OCI-LY1 (cell line): ENCODE measurements around the gene LSAMP.

Source experiments
- H2AFZ ChIP-seq: fragments of 200-600 bp; sonication (generic), shearing (Covaris generic); 2 replicates; pipeline ENCODE4 v1.6.0; 2014; ENCODE audit warnings: antibody characterized with exemption, mild to moderate bottlenecking, low read length
- H3F3A ChIP-seq: fragments of 200-600 bp; sonication (generic), shearing (Covaris generic); 2 replicates; pipeline ENCODE4 v1.6.0; 2014; ENCODE audit warnings: mild to moderate bottlenecking, antibody characterized with exemption, low read length, moderate library complexity; ENCODE audit not compliant: insufficient read depth
- H3K27ac ChIP-seq: fragments of 200-600 bp; sonication (generic); 2 replicates; pipeline ENCODE4 v1.5.1; 2014; ENCODE audit warnings: low read length, mixed run types, mild to moderate bottlenecking, low read depth; ENCODE audit not compliant: poor library complexity, severe bottlenecking
- H3K27me3 ChIP-seq: fragments of 200-600 bp; sonication (generic); 2 replicates; pipeline ENCODE4 v1.6.0; 2014; ENCODE audit warnings: antibody characterized with exemption, mild to moderate bottlenecking, low read length, moderate library complexity; ENCODE audit not compliant: insufficient read depth
- H3K36me3 ChIP-seq: fragments of 200-600 bp; sonication (generic); 2 replicates; pipeline ENCODE4 v1.6.1; 2014; ENCODE audit warnings: mild to moderate bottlenecking, antibody characterized with exemption, low read length, moderate library complexity, mixed read lengths; ENCODE audit not compliant: insufficient read depth
- H3K4me1 ChIP-seq: fragments of 200-600 bp; sonication (generic); 2 replicates; pipeline ENCODE4 v1.5.1; 2014; ENCODE audit warnings: mild to moderate bottlenecking, low read length, moderate library complexity; ENCODE audit not compliant: insufficient read depth, severe bottlenecking
- H3K4me2 ChIP-seq: fragments of 200-600 bp; sonication (generic), shearing (Covaris generic); 2 replicates; pipeline ENCODE4 v1.6.1; 2014; ENCODE audit warnings: low read length
- H3K4me3 ChIP-seq: fragments of 200-600 bp; sonication (generic); 2 replicates; pipeline ENCODE4 v1.5.1; 2014; ENCODE audit warnings: low read length, low read depth, mild to moderate bottlenecking, mixed read lengths; ENCODE audit not compliant: poor library complexity, severe bottlenecking
- H3K79me2 ChIP-seq: fragments of 200-600 bp; shearing (Covaris generic); 2 replicates; pipeline ENCODE4 v1.6.1; 2016; ENCODE audit warnings: mixed run types, low read length, mixed read lengths; ENCODE audit not compliant: insufficient read depth
- H3K9ac ChIP-seq: fragments of 200-600 bp; sonication (generic), shearing (Covaris generic); 2 replicates; pipeline ENCODE4 v1.6.1; 2014; ENCODE audit warnings: mild to moderate bottlenecking, low read length, mixed read lengths
- H3K9me2 ChIP-seq: fragments of 200-600 bp; sonication (generic), shearing (Covaris generic); 2 replicates; pipeline ENCODE4 v1.6.1; 2014; ENCODE audit warnings: low read depth, mild to moderate bottlenecking, low read length, mixed read lengths
- H3K9me3 ChIP-seq: fragments of 200-600 bp; shearing (Covaris generic); 2 replicates; pipeline ENCODE4 v1.6.1; 2014; ENCODE audit warnings: low read length, mixed read lengths
- H4K20me1 ChIP-seq: fragments of 200-600 bp; sonication (generic), shearing (Covaris generic); 2 replicates; pipeline ENCODE4 v1.6.0; 2016; ENCODE audit warnings: mild to moderate bottlenecking, low read length; ENCODE audit not compliant: insufficient read depth
- EZH2 ChIP-seq: fragments of 200-600 bp; sonication (generic), shearing (Covaris generic); IDR thresholded peaks from 2 replicates; pipeline ENCODE4 v1.8.0; 2017; ENCODE audit warnings: borderline replicate concordance, mixed run types, mild to moderate bottlenecking, antibody characterized with exemption, low read length, moderate library complexity, mixed read lengths
- TF ChIP-seq, protein P1 (sequence below): fragments of 200-600 bp; sonication (generic), shearing (Covaris generic); IDR thresholded peaks from 2 replicates; pipeline ENCODE4 v1.5.1; 2017; ENCODE audit warnings: mild to moderate bottlenecking, antibody characterized with exemption, low read length, moderate library complexity, mixed read lengths

Gene LSAMP

GRCh38 chr3:116426036-116426435 is 19.3 kb downstream of the LSAMP start:
- Histone ChIP-seq H3F3A (no peaks in the 10 kb centered on the region), H3K36me3 (no peaks in the 10 kb centered on the region), H3K4me2 (no peak overlapping the region), H3K79me2 (no peaks in the 10 kb centered on the region), H3K9me3 (no peaks in the 10 kb centered on the region), H2AFZ (no peak overlapping the region), H3K27ac (no peak overlapping the region), H3K27me3 (no peaks in the 10 kb centered on the region), H3K9me2 (no peaks in the 10 kb centered on the region), H3K9ac (no peak overlapping the region), H4K20me1 (no peaks in the 10 kb centered on the region), H3K4me3 (no peak overlapping the region), H3K4me1 (no peaks in the 10 kb centered on the region)
- TF ChIP-seq EZH2 = no peak
- TF ChIP-seq, protein P1, sequence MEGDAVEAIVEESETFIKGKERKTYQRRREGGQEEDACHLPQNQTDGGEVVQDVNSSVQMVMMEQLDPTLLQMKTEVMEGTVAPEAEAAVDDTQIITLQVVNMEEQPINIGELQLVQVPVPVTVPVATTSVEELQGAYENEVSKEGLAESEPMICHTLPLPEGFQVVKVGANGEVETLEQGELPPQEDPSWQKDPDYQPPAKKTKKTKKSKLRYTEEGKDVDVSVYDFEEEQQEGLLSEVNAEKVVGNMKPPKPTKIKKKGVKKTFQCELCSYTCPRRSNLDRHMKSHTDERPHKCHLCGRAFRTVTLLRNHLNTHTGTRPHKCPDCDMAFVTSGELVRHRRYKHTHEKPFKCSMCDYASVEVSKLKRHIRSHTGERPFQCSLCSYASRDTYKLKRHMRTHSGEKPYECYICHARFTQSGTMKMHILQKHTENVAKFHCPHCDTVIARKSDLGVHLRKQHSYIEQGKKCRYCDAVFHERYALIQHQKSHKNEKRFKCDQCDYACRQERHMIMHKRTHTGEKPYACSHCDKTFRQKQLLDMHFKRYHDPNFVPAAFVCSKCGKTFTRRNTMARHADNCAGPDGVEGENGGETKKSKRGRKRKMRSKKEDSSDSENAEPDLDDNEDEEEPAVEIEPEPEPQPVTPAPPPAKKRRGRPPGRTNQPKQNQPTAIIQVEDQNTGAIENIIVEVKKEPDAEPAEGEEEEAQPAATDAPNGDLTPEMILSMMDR = no peak

DNA sequence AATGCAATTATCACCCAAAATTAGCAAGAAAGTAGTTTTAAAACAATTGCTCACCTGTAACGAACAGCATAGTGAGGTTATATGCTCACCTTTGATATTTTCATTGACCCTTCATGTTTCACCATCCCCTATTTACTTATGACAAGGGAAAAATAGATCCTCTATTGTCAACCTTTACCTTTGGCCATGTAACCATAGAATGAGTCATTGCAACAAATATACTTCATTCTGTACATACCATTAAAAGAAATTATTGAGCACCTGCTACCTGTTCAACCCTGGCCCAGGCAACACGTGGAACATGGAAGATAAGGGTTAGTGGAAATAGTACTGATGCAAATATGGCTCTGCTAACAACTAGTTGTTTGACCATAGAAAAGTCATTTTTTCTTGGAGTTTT is 20.2 kb downstream of the LSAMP start:
- no peak overlapping the region for H3K4me3 ChIP-seq
- no peaks in the 10 kb centered on the region for H3K36me3 ChIP-seq
- no peaks in the 10 kb centered on the region for H3K79me2 ChIP-seq
- H3K9me3 ChIP-seq = no peaks in the 10 kb centered on the region
- TF ChIP-seq EZH2 = no peak
- TF ChIP-seq, protein P1 = no peak
- H3K27me3 ChIP-seq = no peaks in the 10 kb centered on the region
- no peaks in the 10 kb centered on the region for H4K20me1 ChIP-seq
- H3K4me1 ChIP-seq = no peaks in the 10 kb centered on the region
- H3K9me2 ChIP-seq = no peaks in the 10 kb centered on the region
- H3F3A ChIP-seq = no peaks in the 10 kb centered on the region
- H3K9ac ChIP-seq = no peak overlapping the region
- H3K27ac ChIP-seq = no peak overlapping the region
- no peak overlapping the region for H2AFZ ChIP-seq
- no peak overlapping the region for H3K4me2 ChIP-seq

DNA sequence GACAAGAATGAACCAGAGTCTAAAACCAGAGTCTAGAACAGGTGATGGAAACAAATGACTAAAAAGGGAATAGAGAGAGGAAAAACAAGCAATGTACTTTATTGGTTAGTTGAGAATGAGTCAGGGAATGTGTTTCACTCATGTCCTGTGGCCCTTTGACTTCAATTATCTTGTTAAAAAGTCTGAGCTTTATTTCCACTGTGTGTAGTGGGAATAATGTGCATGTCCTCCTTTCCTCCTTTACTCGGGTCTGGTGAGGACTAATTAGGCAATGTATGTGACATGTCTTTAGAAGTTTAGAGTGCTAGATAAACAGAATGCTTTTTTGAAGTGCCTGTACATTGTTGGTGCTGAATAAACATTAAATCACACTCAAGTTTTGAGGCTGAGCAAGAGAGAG is 21.3 kb downstream of the LSAMP start:
- H3K9me2 ChIP-seq = no peaks in the 10 kb centered on the region
- no peak overlapping the region for H3K27ac ChIP-seq
- no peak overlapping the region for H3K9ac ChIP-seq
- no peaks in the 10 kb centered on the region for H3K4me1 ChIP-seq
- H3K4me3 ChIP-seq = no peak overlapping the region
- H3K9me3 ChIP-seq = no peaks in the 10 kb centered on the region
- no peaks in the 10 kb centered on the region for H3K79me2 ChIP-seq
- no peaks in the 10 kb centered on the region for H4K20me1 ChIP-seq
- no peak overlapping the region for H2AFZ ChIP-seq
- H3K36me3 ChIP-seq = no peaks in the 10 kb centered on the region
- no peak overlapping the region for H3K4me2 ChIP-seq
- TF ChIP-seq, protein P1 = no peak
- TF ChIP-seq EZH2 = no peak
- no peaks in the 10 kb centered on the region for H3K27me3 ChIP-seq
- no peaks in the 10 kb centered on the region for H3F3A ChIP-seq
